ENCODE measurements around the gene CACNA2D3. TPM values are rescaled to one million over a fixed set of nuclear protein-coding genes. Genes with fewer than 3 reads are reported as not detected.

The CACNA2D3 gene
- total RNA-seq, 1 donor from 2014 or later = not detected

DNA sequence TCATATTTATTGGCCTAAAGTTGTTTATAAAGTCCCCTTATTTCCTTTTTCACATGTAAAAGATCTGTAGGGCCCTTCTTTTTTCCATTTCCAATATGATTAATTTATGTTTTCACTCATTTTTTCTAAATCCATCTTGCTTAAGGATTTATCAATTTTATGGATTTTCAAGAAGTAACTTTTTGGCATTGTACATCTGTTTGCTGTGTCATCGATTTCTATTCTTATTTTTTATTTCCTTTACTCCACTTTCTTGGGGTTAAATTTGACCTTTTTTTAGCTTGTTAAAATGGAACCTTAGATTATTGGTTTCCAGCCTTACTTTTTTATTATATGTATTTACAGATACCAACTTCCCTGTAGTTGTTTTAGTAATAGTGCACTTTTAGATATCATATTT lies 597.6 kb downstream of the CACNA2D3 start:
- peaks cover 7% of the 10 kb centered on the region for H3K9me3 Mint-ChIP-seq (ENCODE audit: low read depth)
- no peak for DNase-seq (ENCODE audit: low spot score)
- no peaks in the 10 kb centered on the region for H3K4me1 Mint-ChIP-seq (ENCODE audit: low read depth)
- H3K36me3 Mint-ChIP-seq (ENCODE audit: low read depth) = peaks cover under 1% of the 10 kb centered on the region
- no peak overlapping the region for H3K27ac Mint-ChIP-seq (ENCODE audit: unreplicated experiment)
- H3K27me3 Mint-ChIP-seq (ENCODE audit: low read depth) = peaks cover 16% of the 10 kb centered on the region
- TF ChIP-seq, protein P1, sequence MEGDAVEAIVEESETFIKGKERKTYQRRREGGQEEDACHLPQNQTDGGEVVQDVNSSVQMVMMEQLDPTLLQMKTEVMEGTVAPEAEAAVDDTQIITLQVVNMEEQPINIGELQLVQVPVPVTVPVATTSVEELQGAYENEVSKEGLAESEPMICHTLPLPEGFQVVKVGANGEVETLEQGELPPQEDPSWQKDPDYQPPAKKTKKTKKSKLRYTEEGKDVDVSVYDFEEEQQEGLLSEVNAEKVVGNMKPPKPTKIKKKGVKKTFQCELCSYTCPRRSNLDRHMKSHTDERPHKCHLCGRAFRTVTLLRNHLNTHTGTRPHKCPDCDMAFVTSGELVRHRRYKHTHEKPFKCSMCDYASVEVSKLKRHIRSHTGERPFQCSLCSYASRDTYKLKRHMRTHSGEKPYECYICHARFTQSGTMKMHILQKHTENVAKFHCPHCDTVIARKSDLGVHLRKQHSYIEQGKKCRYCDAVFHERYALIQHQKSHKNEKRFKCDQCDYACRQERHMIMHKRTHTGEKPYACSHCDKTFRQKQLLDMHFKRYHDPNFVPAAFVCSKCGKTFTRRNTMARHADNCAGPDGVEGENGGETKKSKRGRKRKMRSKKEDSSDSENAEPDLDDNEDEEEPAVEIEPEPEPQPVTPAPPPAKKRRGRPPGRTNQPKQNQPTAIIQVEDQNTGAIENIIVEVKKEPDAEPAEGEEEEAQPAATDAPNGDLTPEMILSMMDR (IDR thresholded peaks at IDR 0.05) = no peak
- no peak overlapping the region for H3K4me3 Mint-ChIP-seq (ENCODE audit: unreplicated experiment)

DNA sequence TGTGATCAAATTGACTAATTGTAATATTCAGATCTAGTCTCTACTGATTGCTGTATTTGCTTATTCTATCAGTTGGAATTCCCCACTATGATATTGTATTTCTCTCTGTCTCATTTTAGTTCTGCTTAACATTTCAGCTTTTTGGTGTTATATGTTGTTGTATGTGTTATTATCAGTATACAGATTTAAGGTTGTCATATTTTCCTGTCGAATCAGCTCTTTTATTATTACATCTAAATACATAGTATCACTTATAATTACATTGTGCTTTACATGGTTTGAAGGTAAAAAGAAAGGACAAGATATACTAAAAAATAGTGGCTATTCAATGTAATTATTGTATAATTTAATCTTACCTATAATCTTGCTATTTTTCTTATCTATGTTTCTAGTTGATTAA lies 598.3 kb downstream of the CACNA2D3 start:
- Mint-ChIP-seq H3K27me3 (ENCODE audit: low read depth) (peaks cover 19% of the 10 kb centered on the region), H3K9me3 (ENCODE audit: low read depth) (peaks cover 11% of the 10 kb centered on the region), H3K4me1 (ENCODE audit: low read depth) (no peaks in the 10 kb centered on the region), H3K27ac (ENCODE audit: unreplicated experiment) (no peak overlapping the region), H3K36me3 (ENCODE audit: low read depth) (peaks cover 3% of the 10 kb centered on the region), H3K4me3 (ENCODE audit: unreplicated experiment) (no peak overlapping the region)
- TF ChIP-seq, protein P1 (IDR thresholded peaks at IDR 0.05) = no peak
- DNase-seq (ENCODE audit: low spot score) = no peak

DNA sequence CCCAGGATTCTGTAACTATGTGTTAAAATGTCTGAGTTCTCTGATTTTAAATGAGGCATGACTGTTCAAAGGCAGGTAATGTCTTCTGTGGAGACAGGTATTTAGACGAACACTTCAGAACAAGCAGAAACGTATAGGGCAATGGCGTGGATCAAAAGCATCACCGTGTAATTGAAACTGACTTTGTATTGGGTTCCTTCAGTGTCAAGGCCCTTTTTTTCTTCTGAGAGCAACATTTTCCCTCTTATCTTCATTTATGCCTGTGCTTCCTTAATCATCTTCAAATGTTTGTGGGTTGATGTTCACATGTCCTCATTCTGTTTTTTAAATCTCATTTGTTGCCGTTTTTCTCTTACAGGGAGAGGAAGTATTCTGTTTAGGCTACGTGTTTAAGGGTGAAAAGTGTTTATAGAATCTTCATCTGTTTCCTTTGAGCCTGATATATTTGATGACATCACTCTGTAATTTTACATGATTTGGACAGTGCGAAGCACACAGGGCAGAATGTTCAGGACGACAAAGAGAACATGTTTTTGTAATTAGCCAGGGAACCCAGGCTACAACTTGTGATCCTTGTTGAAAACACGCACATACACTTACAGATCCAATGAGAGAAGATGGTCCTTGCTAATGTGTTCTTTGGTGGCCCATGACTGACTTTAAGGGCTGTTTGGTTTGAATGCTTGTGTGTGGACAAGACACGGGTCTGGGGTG lies 609.5 kb downstream of the CACNA2D3 start:
- Mint-ChIP-seq H3K27me3 (ENCODE audit: low read depth) (peaks cover 4% of the 10 kb centered on the region), H3K36me3 (ENCODE audit: low read depth) (peaks cover 1% of the 10 kb centered on the region), H3K4me1 (ENCODE audit: low read depth) (no peaks in the 10 kb centered on the region), H3K9me3 (ENCODE audit: low read depth) (peaks cover 21% of the 10 kb centered on the region), H3K4me3 (ENCODE audit: unreplicated experiment) (no peak overlapping the region), H3K27ac (ENCODE audit: unreplicated experiment) (no peak overlapping the region)
- TF ChIP-seq, protein P1 (IDR thresholded peaks at IDR 0.05) = no peak
- no peak for DNase-seq (ENCODE audit: low spot score)

DNA sequence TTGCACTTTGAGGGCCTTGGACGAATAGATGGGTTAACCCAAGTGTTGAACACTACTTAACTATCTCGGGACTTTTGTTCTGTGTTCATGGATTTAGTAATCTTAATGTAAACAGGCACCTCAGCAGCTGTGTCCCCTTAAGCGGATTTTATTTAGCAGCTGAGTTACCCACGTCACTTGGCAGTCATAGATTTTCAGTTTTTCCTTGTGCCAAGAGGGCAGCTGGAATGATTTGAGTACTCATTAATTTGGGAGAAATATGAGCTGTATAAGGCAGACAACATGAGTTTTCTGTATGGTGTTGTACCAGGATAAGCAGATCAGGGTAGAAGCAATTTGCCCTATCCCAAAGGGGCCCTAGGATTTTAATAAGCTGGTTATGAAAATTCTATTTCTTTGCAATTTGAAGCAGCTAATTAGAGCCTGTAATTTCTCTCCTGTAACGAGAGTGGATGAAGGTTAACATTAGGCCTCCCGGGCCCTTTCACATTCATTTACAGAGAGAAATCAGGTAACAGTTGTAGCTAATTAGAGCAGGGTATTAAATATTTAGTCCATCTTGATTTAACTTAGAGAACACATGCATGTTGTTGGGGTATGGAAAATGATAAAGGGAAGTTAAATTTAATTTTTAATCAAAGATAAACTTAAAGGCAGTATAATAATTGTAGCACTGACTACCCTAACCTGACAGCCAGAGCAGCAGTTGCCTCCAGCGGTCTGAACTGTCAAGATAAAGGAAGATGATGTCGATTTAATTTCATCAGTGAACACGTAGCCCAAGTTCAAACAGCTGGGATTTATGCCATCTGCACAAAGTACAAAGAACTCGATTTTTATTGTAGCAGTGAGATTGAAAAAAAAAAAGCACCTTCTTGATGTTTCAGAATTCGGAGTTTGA lies 611.0 kb downstream of the CACNA2D3 start:
- Mint-ChIP-seq H3K4me1 (ENCODE audit: low read depth) (no peaks in the 10 kb centered on the region), H3K9me3 (ENCODE audit: low read depth) (peaks cover 9% of the 10 kb centered on the region), H3K4me3 (ENCODE audit: unreplicated experiment) (no peak overlapping the region), H3K36me3 (ENCODE audit: low read depth) (peaks cover 1% of the 10 kb centered on the region), H3K27me3 (ENCODE audit: low read depth) (peaks cover 4% of the 10 kb centered on the region), H3K27ac (ENCODE audit: unreplicated experiment) (no peak overlapping the region)
- DNase-seq (ENCODE audit: low spot score) = no peak
- TF ChIP-seq, protein P1 (IDR thresholded peaks at IDR 0.05) = no peak

DNA sequence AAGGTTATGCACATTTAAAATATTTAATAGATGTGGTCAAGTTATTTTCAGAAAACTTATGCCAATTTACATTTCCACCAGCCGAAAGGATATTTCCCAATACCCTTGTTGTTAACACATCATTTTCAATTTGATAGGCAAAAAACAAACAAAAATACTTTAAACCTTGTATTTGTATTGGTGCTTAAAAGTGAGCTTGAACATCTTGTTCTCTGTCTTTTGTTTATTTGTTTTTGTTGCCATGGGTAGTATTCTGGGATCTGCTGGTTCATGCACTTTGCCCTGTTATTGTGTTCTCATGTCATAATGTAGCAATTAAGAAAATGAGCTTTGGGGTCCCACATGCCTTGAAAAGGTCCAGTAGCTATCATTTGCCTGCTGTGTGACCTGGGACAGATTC lies 614.1 kb downstream of the CACNA2D3 start:
- no peak for DNase-seq (ENCODE audit: low spot score)
- no peaks in the 10 kb centered on the region for H3K4me1 Mint-ChIP-seq (ENCODE audit: low read depth)
- H3K36me3 Mint-ChIP-seq (ENCODE audit: low read depth) = no peaks in the 10 kb centered on the region
- no peak overlapping the region for H3K27ac Mint-ChIP-seq (ENCODE audit: unreplicated experiment)
- TF ChIP-seq, protein P1 (IDR thresholded peaks at IDR 0.05) = no peak
- H3K4me3 Mint-ChIP-seq (ENCODE audit: unreplicated experiment) = no peak overlapping the region
- no peaks in the 10 kb centered on the region for H3K9me3 Mint-ChIP-seq (ENCODE audit: low read depth)
- H3K27me3 Mint-ChIP-seq (ENCODE audit: low read depth) = peaks cover 13% of the 10 kb centered on the region

All from chondrocyte (in vitro differentiated cells).